Right lung (tissue), 5 donors: ENCODE data around the gene PPP2R1B. TPM values are rescaled to one million over a fixed set of nuclear protein-coding genes. Genes with fewer than 3 reads are reported as not detected.

ENCODE experiments used
- DNase-seq, 2 donors: peaks; one replicate each; pipeline ENCODE4 v3.0.0-alpha.2; 2013
- polyA plus RNA-seq, 5 donors: library from polyadenylated mRNA; unstranded; fragments of 120-200 nt; gene quantifications; one replicate each; pipeline versions ENCODE4 v1.2.1 to v1.2.3, GENCODE V29; 2013; ENCODE audit warnings: inconsistent platforms in 1 of 5, low replicate concordance in 1 of 5; ENCODE audit not compliant: insufficient read length in 5 of 5, insufficient read depth in 1 of 5

The PPP2R1B gene
- polyA plus RNA-seq, 5 donors, result 20.6 to 32.4 (median 27.8) TPM

GRCh38 chr11:111697933-111698371, 68.2 kb downstream of the PPP2R1B start:
- DNase-seq, result no peak

GRCh38 chr11:111696556-111696955, 69.6 kb downstream of the PPP2R1B start:
- DNase-seq, result no peak

GRCh38 chr11:111694851-111695250, 71.3 kb downstream of the PPP2R1B start:
- no peak for DNase-seq

GRCh38 chr11:111693224-111693937, 72.8 kb downstream of the PPP2R1B start:
- no peak for DNase-seq

- DNase-seq, result no peak
These were observed 74.4 kb downstream of the PPP2R1B start for GRCh38 chr11:111691741-111692140.

- DNase-seq, result no peak
These were observed 75.0 kb downstream of the PPP2R1B start for GRCh38 chr11:111691176-111691575.

GRCh38 chr11:111688013-111688412, 78.2 kb downstream of the PPP2R1B start:
- DNase-seq, result no peak

GRCh38 chr11:111684251-111684650, 81.9 kb downstream of the PPP2R1B start:
- no peak for DNase-seq

- DNase-seq, result no peak
These were observed 82.4 kb downstream of the PPP2R1B start for GRCh38 chr11:111683806-111684205.

GRCh38 chr11:111680486-111681175, 85.6 kb downstream of the PPP2R1B start:
- no peak for DNase-seq

Other genes with a start within 250 kb of the PPP2R1B start
- 10 to 100 TPM; 11.5 to 18.7 (median 16.9) TPM for gene LAYN, start 225.7 kb downstream of the PPP2R1B start, polyA plus RNA-seq
- gene SIK2, start 163.9 kb downstream of the PPP2R1B start, polyA plus RNA-seq, result 10 to 100 TPM; 23.2 to 33.7 (median 25.4) TPM
- 10 to 100 TPM; 37.1 to 54.3 (median 44.7) TPM for gene ALG9, start 105.2 kb upstream of the PPP2R1B start, polyA plus RNA-seq
- gene FDXACB1, start 112.8 kb upstream of the PPP2R1B start, polyA plus RNA-seq, result 1 to 10 TPM; 4.5 to 5.7 (median 4.6) TPM
- gene CFAP68, start 113.2 kb upstream of the PPP2R1B start, polyA plus RNA-seq, result 10 to 100 TPM; 40.0 to 45.6 (median 42.4) TPM
- gene CRYAB, start 145.4 kb upstream of the PPP2R1B start, polyA plus RNA-seq, result 10 to 100 TPM; 26.1 to 60.8 (median 30.9) TPM
- 10 to 100 TPM in 1 of 5 donors, 1 to 10 TPM in 4; 2.1 to 10.9 (median 5.3) TPM for gene HSPB2, start 146.3 kb upstream of the PPP2R1B start, polyA plus RNA-seq
- 10 to 100 TPM in 3 of 5 donors, 1 to 10 TPM in 2; 7.0 to 12.3 (median 11.5) TPM for gene C11orf52, start 152.5 kb upstream of the PPP2R1B start, polyA plus RNA-seq
- gene DIXDC1, start 171.0 kb upstream of the PPP2R1B start, polyA plus RNA-seq, result 10 to 100 TPM; 16.4 to 29.5 (median 25.3) TPM